Immature natural killer cell (primary cell): ENCODE results near the gene HOXA7. TPM values are rescaled to one million over a fixed set of nuclear protein-coding genes. Genes with fewer than 3 reads are reported as not detected.

Source experiments
- DNase-seq, 3 donors: peaks; one replicate each; pipeline ENCODE4 v3.0.0; 2022; ENCODE audit warnings: mixed read lengths in 1 of 3
- H3K27ac Mint-ChIP-seq, 6 donors: one replicate each; pipeline ENCODE4 v1.8.0; 2020; ENCODE audit warnings: mixed read lengths in 6 of 6, mild to moderate bottlenecking in 5 of 6, inconsistent platforms in 4 of 6, moderate library complexity in 3 of 6
- H3K27me3 Mint-ChIP-seq, 3 donors: one replicate each; pipeline ENCODE4 v1.8.0; 2020 to 2021; ENCODE audit warnings: low read depth in 3 of 3, mild to moderate bottlenecking in 3 of 3, mixed read lengths in 3 of 3, moderate library complexity in 3 of 3, inconsistent platforms in 1 of 3
- H3K36me3 Mint-ChIP-seq, 3 donors: one replicate each; pipeline ENCODE4 v1.8.0; 2020; ENCODE audit warnings: mixed read lengths in 3 of 3, inconsistent platforms in 2 of 3, mild to moderate bottlenecking in 2 of 3
- H3K4me1 Mint-ChIP-seq, 2 donors: one replicate each; pipeline ENCODE4 v1.8.0; 2020; ENCODE audit warnings: inconsistent platforms in 2 of 2, mild to moderate bottlenecking in 2 of 2, mixed read lengths in 2 of 2, moderate library complexity in 1 of 2
- H3K4me3 Mint-ChIP-seq, 5 donors: one replicate each; pipeline ENCODE4 v1.8.0; 2020; ENCODE audit warnings: mild to moderate bottlenecking in 5 of 5, mixed read lengths in 5 of 5, inconsistent platforms in 3 of 5, moderate library complexity in 3 of 5
- H3K9me3 Mint-ChIP-seq, 6 donors: one replicate each; pipeline ENCODE4 v1.8.0; 2020; ENCODE audit warnings: mild to moderate bottlenecking in 6 of 6, mixed read lengths in 6 of 6, inconsistent platforms in 4 of 6, moderate library complexity in 3 of 6
- polyA plus RNA-seq, 3 donors: library from polyadenylated mRNA; unstranded; fragments of 300-500 nt; fragmentation: Illumina TruSeq; gene quantifications; one replicate each; pipeline ENCODE4 v1.2.3, GENCODE V29; 2021

Gene HOXA7
- polyA plus RNA-seq, 3 donors from 2014 or later = 1.0 to 4.2 TPM; not detected in 1

- Mint-ChIP-seq H3K36me3 (peaks cover 0 to 3% (median 0%) of the 10 kb centered on the region in 3 donors), H3K27ac (peak overlapping the region in 1 of 6 donors; percentile 12), H3K27me3 (peaks cover 22 to 47% (median 27%) of the 10 kb centered on the region in 3 donors), H3K4me1 (peaks cover 24 to 42% of the 10 kb centered on the region in 2 donors), H3K9me3 (no peaks in the 10 kb centered on the region), H3K4me3 (peak overlapping the region in 4 of 5 donors; percentile 15 to 84 (median 22))
- no peak for DNase-seq
These were observed 9.8 kb downstream of the HOXA7 start for GRCh38 chr7:27146491-27147198.

- H3K9me3 Mint-ChIP-seq = no peaks in the 10 kb centered on the region
- DNase-seq = no peak
These were observed 10.5 kb downstream of the HOXA7 start for GRCh38 chr7:27145914-27146412.

GRCh38 chr7:27145165-27145913 is 11.1 kb downstream of the HOXA7 start:
- no peak for DNase-seq
- H3K4me3 Mint-ChIP-seq = no peak overlapping the region
- peaks cover 13 to 29% of the 10 kb centered on the region in 2 donors for H3K4me1 Mint-ChIP-seq
- H3K27me3 Mint-ChIP-seq = peaks cover 17 to 35% (median 23%) of the 10 kb centered on the region in 3 donors
- H3K36me3 Mint-ChIP-seq = peaks cover 0 to 9% (median 0%) of the 10 kb centered on the region in 3 donors
- H3K9me3 Mint-ChIP-seq = no peaks in the 10 kb centered on the region
- H3K27ac Mint-ChIP-seq = no peak overlapping the region

More at GRCh38 chr7:27145914-27146412, 10.5 kb downstream of the HOXA7 start:
- Mint-ChIP-seq H3K27ac (no peak overlapping the region), H3K4me1 (peaks cover 18 to 35% of the 10 kb centered on the region in 2 donors), H3K4me3 (no peak overlapping the region), H3K27me3 (peaks cover 17 to 40% (median 25%) of the 10 kb centered on the region in 3 donors), H3K36me3 (peaks cover 0 to 9% (median 0%) of the 10 kb centered on the region in 3 donors)

- H3K9me3 Mint-ChIP-seq = no peaks in the 10 kb centered on the region
- no peak for DNase-seq
- H3K4me1 Mint-ChIP-seq = peaks cover 10 to 24% of the 10 kb centered on the region in 2 donors
- peaks cover 17 to 29% (median 23%) of the 10 kb centered on the region in 3 donors for H3K27me3 Mint-ChIP-seq
- no peak overlapping the region for H3K4me3 Mint-ChIP-seq
- no peak overlapping the region for H3K27ac Mint-ChIP-seq
- peaks cover 0 to 9% (median 0%) of the 10 kb centered on the region in 3 donors for H3K36me3 Mint-ChIP-seq
These were observed 11.7 kb downstream of the HOXA7 start for GRCh38 chr7:27144781-27145164.

GRCh38 chr7:27143950-27144780 is 12.3 kb downstream of the HOXA7 start:
- DNase-seq = no peak
- Mint-ChIP-seq H3K27ac (no peak overlapping the region), H3K4me3 (no peak overlapping the region), H3K4me1 (peaks cover 10 to 20% of the 10 kb centered on the region in 2 donors), H3K9me3 (no peaks in the 10 kb centered on the region), H3K36me3 (peaks cover 0 to 9% (median 0%) of the 10 kb centered on the region in 3 donors), H3K27me3 (peaks cover 14 to 28% (median 21%) of the 10 kb centered on the region in 3 donors)

GRCh38 chr7:27143023-27143949 is 13.2 kb downstream of the HOXA7 start, which contains the start of gene HOXA5:
Gene HOXA5, minus strand, starts transcription at chr7:27143681. Its CDS starts 74 bp downstream, at chr7:27143607.
- peak; percentile 38 to 65 (median 57) for DNase-seq
- H3K9me3 Mint-ChIP-seq = no peaks in the 10 kb centered on the region
- H3K4me3 Mint-ChIP-seq = peak within 1 kb of the TSS; percentile 67 to 74 (median 70)

GRCh38 chr7:27142580-27143022 is 13.9 kb downstream of the HOXA7 start:
- Mint-ChIP-seq H3K4me3 (peak overlapping the region; percentile 67 to 74 (median 70)), H3K27me3 (peaks cover 10 to 23% (median 18%) of the 10 kb centered on the region in 3 donors), H3K9me3 (no peaks in the 10 kb centered on the region), H3K36me3 (peaks cover 0 to 12% (median 0%) of the 10 kb centered on the region in 3 donors), H3K27ac (peak overlapping the region in 1 of 6 donors; percentile 37), H3K4me1 (peaks cover 7 to 11% of the 10 kb centered on the region in 2 donors)
- no peak for DNase-seq

More at GRCh38 chr7:27143023-27143949, 13.2 kb downstream of the HOXA7 start, which contains the start of gene HOXA5:
- peaks cover 0 to 12% (median 0%) of the 10 kb centered on the region in 3 donors for H3K36me3 Mint-ChIP-seq
- H3K27ac Mint-ChIP-seq = peak within 1 kb of the TSS in 1 of 6 donors; percentile 37
- H3K27me3 Mint-ChIP-seq = peaks cover 11 to 25% (median 20%) of the 10 kb centered on the region in 3 donors
- H3K4me1 Mint-ChIP-seq = peaks cover 10 to 18% of the 10 kb centered on the region in 2 donors

GRCh38 chr7:27141923-27142579 is 14.4 kb downstream of the HOXA7 start:
- Mint-ChIP-seq H3K4me3 (peak overlapping the region in 4 of 5 donors; percentile 67 to 74 (median 70)), H3K9me3 (no peaks in the 10 kb centered on the region), H3K4me1 (peaks cover 2 to 10% of the 10 kb centered on the region in 2 donors), H3K27ac (no peak overlapping the region), H3K27me3 (peaks cover 11 to 18% (median 17%) of the 10 kb centered on the region in 3 donors), H3K36me3 (peaks cover 0 to 12% (median 0%) of the 10 kb centered on the region in 3 donors)
- DNase-seq = no peak

GRCh38 chr7:27141137-27141922 is 15.1 kb downstream of the HOXA7 start:
- H3K27ac Mint-ChIP-seq = no peak overlapping the region
- no peaks in the 10 kb centered on the region for H3K9me3 Mint-ChIP-seq
- H3K4me3 Mint-ChIP-seq = no peak overlapping the region
- H3K27me3 Mint-ChIP-seq = peaks cover 12 to 13% (median 12%) of the 10 kb centered on the region in 3 donors
- peaks cover 1 to 9% of the 10 kb centered on the region in 2 donors for H3K4me1 Mint-ChIP-seq
- H3K36me3 Mint-ChIP-seq = peaks cover 0 to 12% (median 0%) of the 10 kb centered on the region in 3 donors
- no peak for DNase-seq

GRCh38 chr7:27140126-27140857 is 16.2 kb downstream of the HOXA7 start:
- peaks cover 1 to 18% of the 10 kb centered on the region in 2 donors for H3K4me1 Mint-ChIP-seq
- H3K9me3 Mint-ChIP-seq = no peaks in the 10 kb centered on the region
- H3K4me3 Mint-ChIP-seq = no peak overlapping the region
- H3K27ac Mint-ChIP-seq = no peak overlapping the region
- no peak for DNase-seq
- H3K27me3 Mint-ChIP-seq = peaks cover 10 to 15% (median 12%) of the 10 kb centered on the region in 3 donors
- peaks cover 0 to 9% (median 0%) of the 10 kb centered on the region in 3 donors for H3K36me3 Mint-ChIP-seq
